Measurements from ENCODE around the gene DNMT3B.

The DNMT3B gene

GRCh38 chr20:32823737-32824588 is 61.8 kb downstream of the DNMT3B start:
- DNase-seq (ENCODE audit: low read depth), result no peak

DNA sequence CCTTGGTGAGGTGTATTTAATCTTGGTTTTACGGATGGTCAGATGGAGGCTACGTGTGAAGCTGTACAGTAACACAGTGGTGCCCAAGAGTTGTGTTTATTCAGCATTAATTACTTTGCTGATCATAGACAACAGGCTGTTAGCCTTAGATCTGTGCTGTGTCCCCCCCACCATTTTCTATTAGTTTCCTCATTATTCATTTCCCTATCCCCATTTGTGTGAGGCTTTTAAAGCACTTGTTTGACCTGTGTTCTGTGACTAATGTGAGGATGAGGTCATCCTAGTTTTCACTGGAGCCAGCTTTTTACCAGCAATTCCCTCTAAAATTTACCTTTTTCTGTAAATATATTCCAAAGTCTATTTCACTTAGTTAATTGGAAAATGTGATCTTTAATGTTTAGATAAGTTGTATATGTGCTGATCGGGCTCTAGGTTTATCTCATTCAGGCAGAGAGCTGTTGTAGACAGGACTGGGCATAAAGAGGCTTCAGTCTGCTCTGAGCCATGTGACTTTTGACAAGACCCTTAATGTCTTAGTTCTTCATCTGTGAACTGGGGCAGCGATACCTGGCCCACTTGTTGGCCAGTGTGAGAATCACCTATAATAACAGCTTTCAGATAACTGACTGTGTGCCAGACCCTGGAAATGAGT is 66.0 kb downstream of the DNMT3B start:
- DNase-seq (ENCODE audit: low read depth), result no peak

DNA sequence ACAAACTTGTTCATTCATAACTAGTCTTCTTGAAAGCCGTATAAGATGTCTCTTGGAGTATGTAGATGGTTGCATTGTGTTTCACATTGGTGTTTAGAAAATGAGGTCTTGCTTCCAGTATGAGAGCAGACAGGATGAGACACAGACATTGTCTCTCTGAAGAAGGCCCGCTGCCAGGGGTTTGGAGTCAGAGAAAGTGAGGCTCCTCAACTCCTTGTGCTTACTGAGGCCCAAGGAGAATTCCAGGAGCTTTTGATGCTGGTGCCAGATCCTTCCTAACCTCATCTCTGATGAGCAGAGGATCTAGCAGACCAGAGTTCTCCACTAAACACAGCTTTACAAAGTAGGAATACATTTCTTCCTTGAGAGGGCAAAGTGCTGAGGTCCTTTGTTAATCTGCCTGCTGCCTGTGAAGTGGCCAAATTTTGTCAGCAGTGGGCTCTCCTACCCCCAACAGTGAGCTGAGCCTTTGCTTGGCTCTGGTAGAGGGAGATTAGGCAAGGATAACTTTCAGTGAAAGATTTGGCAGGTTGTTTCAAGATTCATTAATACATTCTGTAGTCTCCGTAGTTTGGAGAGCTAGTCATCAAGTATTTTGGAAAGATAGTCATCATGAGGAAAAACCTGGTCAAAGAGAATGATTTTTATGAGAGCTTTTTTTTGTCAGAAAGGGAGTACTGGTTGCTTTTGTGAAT is 67.3 kb downstream of the DNMT3B start:
- no peak for DNase-seq (ENCODE audit: low read depth)

GRCh38 chr20:32830437-32830836 is 68.3 kb downstream of the DNMT3B start:
- DNase-seq (ENCODE audit: low read depth), result no peak

GRCh38 chr20:32831982-32832381 is 69.8 kb downstream of the DNMT3B start:
- DNase-seq (ENCODE audit: low read depth), result no peak

GRCh38 chr20:32832664-32833063 is 70.5 kb downstream of the DNMT3B start:
- DNase-seq (ENCODE audit: low read depth), result no peak

DNA sequence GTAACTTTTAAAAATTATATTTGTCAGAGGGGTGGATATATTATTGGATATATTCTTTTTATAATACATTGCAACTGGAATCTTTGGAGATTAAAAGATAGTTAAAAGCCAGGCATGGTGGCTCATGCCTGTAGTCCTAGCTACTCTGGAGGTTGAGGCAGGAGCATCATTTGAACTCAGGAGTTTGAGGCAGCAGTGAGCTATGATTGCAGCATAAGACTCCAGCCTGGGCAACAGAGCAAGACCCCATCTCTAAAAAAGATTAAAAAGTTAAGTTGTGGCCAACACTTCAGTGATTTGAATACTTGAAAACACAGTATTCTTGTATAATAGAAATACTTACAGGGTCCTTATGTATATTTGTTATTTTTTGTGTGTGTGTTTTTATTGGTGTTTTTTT is 72.8 kb downstream of the DNMT3B start:
- DNase-seq (ENCODE audit: low read depth), result no peak

- no peak for DNase-seq (ENCODE audit: low read depth)
Observed at GRCh38 chr20:32837157-32837556, 75.0 kb downstream of the DNMT3B start.

GRCh38 chr20:32839227-32839981 is 77.2 kb downstream of the DNMT3B start:
- DNase-seq (ENCODE audit: low read depth), result no peak

GRCh38 chr20:32839982-32840285 is 77.7 kb downstream of the DNMT3B start:
- DNase-seq (ENCODE audit: low read depth), result no peak

GRCh38 chr20:32841174-32841573 is 79.0 kb downstream of the DNMT3B start:
- DNase-seq (ENCODE audit: low read depth), result no peak

DNA sequence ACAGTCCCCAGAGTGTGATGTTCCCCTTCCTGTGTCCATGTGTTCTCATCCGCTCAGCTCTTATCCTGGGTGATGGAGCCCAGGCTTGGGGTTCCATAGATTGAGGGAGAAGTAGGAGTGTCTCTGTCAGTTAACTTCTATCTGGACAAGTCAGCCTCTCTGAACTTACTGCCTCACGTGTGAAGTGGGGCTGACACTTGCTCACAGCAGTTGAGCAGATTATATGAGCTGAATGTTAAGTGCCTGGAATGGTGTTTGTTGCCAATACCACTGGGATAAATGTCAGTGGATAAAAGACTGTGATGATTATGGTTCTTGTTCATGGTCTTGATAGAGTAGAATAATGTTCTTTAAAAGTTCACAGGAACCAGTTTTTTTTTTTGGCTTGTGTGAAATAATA is 79.4 kb downstream of the DNMT3B start:
- DNase-seq (ENCODE audit: low read depth), result no peak

GRCh38 chr20:32842688-32843524 is 80.7 kb downstream of the DNMT3B start:
- no peak for DNase-seq (ENCODE audit: low read depth)

GRCh38 chr20:32845786-32846185 is 83.6 kb downstream of the DNMT3B start:
- no peak for DNase-seq (ENCODE audit: low read depth)

DNA sequence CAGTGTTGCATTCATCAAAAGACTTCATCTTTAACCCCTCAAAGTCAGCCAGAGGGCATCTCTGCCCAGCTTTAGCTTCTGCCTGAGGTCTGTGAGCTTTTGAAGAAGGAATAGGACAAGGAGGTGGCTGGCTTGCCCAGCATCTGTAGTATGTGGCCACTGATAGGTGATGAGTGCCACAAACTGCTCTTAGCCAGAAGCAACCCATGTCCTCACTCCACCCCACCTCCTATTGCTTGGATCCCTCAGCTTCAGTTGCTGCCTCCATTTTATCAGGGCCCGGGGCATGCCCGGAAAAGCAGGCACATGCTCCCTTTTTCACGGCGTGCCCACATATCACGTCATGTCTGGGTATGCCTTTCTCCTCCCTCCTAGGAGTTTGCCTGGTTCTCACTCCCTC is 84.7 kb downstream of the DNMT3B start:
- DNase-seq (ENCODE audit: low read depth), result no peak

- no peak for DNase-seq (ENCODE audit: low read depth)
Observed at GRCh38 chr20:32847964-32848363, 85.8 kb downstream of the DNMT3B start.

GRCh38 chr20:32848846-32849245 is 86.7 kb downstream of the DNMT3B start:
- no peak for DNase-seq (ENCODE audit: low read depth)

DNA sequence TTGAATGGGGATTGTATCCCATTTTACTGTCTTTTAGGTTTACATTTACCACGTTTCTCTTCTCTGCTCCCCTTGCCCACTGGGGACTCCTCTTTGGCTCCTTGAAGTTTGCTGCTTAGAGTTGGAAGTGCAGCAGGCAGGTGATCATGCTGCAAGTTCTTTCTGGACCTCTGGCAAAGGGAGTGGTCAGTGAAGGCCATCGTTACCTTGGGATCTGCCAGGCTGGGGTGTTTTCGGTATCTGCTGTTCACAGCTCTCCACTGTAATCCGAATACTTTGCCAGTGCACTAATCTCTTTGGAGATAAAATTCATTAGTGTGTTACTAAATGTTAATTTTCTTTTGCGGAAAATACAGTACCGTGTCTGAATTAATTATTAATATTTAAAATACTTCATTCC is 87.4 kb downstream of the DNMT3B start:
- no peak for DNase-seq (ENCODE audit: low read depth)

- no peak for DNase-seq (ENCODE audit: low read depth)
Observed at GRCh38 chr20:32855387-32855786, 93.2 kb downstream of the DNMT3B start.

DNA sequence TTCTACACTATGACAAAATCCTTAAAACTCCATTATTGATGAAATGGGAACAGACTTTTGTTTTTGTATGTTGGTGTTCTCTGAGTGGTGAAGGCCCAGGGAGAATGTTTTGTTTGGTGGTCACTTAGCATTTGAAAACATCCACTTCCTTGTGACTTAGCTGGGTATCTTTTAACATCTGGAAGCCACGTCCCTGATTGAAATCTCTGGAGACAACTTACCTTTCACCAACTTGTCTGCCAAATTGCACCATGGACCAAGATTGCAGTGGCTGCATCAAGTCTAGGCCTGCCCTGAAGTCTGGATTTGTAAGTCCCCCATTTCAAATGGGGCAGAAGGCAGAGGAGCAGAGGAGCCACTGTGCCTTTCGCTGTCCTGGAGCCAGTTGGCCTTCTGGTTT is 96.0 kb downstream of the DNMT3B start:
- no peak for DNase-seq (ENCODE audit: low read depth)
